Fibroblast of mammary gland (primary cell): ENCODE data around the gene B4GALT5.

Experiments
- DNase-seq: peaks from one replicate; pipeline ENCODE4 v3.0.0-alpha.2; 2010; ENCODE audit warnings: low read depth
- H3K4me3 ChIP-seq: 2 replicates; pipeline ENCODE4 v1.5.1; 2011; ENCODE audit warnings: low read depth, mild to moderate bottlenecking, low read length, moderate library complexity; ENCODE audit not compliant: control insufficient read depth
- CTCF ChIP-seq: conservative IDR thresholded peaks from 2 replicates; pipeline ENCODE4 v1.5.1; 2011; ENCODE audit warnings: low read depth, low read length, inconsistent platforms; ENCODE audit not compliant: control insufficient read depth, insufficient read depth

Gene B4GALT5

GRCh38 chr20:49666911-49667310 lies 46.8 kb downstream of the B4GALT5 start:
- TF ChIP-seq CTCF: no peak
- H3K4me3 ChIP-seq: no peak overlapping the region
- no peak for DNase-seq

- no peak for DNase-seq
Observed at GRCh38 chr20:49665796-49666195, 47.9 kb downstream of the B4GALT5 start.

GRCh38 chr20:49664612-49665313 lies 48.9 kb downstream of the B4GALT5 start:
- no peak overlapping the region for H3K4me3 ChIP-seq
- DNase-seq: no peak
- TF ChIP-seq CTCF: no peak

More at GRCh38 chr20:49665796-49666195, 47.9 kb downstream of the B4GALT5 start:
- no peak overlapping the region for H3K4me3 ChIP-seq
- TF ChIP-seq CTCF: no peak

- no peak for TF ChIP-seq CTCF
- H3K4me3 ChIP-seq: no peak overlapping the region
- DNase-seq: no peak
Observed at GRCh38 chr20:49663112-49663511, 50.6 kb downstream of the B4GALT5 start.

GRCh38 chr20:49661560-49662329 lies 51.9 kb downstream of the B4GALT5 start:
- TF ChIP-seq CTCF: no peak
- DNase-seq: no peak
- no peak overlapping the region for H3K4me3 ChIP-seq

GRCh38 chr20:49660912-49661311 lies 52.8 kb downstream of the B4GALT5 start:
- no peak for DNase-seq
- no peak for TF ChIP-seq CTCF
- H3K4me3 ChIP-seq: no peak overlapping the region
